A673 (cell line): ENCODE measurements around the gene PCDHAC2. TPM values are rescaled to one million over a fixed set of nuclear protein-coding genes. Genes with fewer than 3 reads are reported as not detected.
A peak's percentile ranks its signal among the peaks of the same experiment; 100 is the strongest.

Experiments
- BruUV-seq: library from RNA; stranded (reverse); fragments of 400-500 nt; replicated peaks from 2 replicates; lab custom pipeline; 2021; lab: Mats Ljungman, UMichigan
- CTCF ChIA-PET: fragments of 300-600 bp; sonication (Branson Sonifier 250); formaldehyde crosslinking; loops from one replicate; lab custom pipeline; 2022; ENCODE audit warnings: antibody characterized with exemption; lab: Charles Lee
- POLR2A ChIA-PET: fragments of 300-600 bp; sonication (Branson Sonifier 250); formaldehyde crosslinking; loops from one replicate; lab custom pipeline; 2022; ENCODE audit warnings: antibody characterized with exemption; ENCODE audit not compliant: low non-redundant PET; lab: Charles Lee
- DNase-seq: peaks from one replicate; pipeline ENCODE4 v3.0.0-alpha.2; 2015; ENCODE audit warnings: low spot score
- H3K27ac ChIP-seq: fragments of 200-600 bp; sonication (generic); 2 replicates; pipeline ENCODE4 v1.5.1; 2016; ENCODE audit warnings: mixed run types, low read depth, mild to moderate bottlenecking, mixed read lengths, antibody characterized with exemption, low read length; ENCODE audit not compliant: poor library complexity, severe bottlenecking
- H3K27me3 ChIP-seq: fragments of 200-600 bp; sonication (generic); replicated peaks from 2 replicates; pipeline ENCODE4 v1.6.1; 2017; ENCODE audit warnings: mixed run types, low read depth, mild to moderate bottlenecking, mixed read lengths, antibody characterized with exemption, low read length; ENCODE audit not compliant: insufficient read depth, poor library complexity
- H3K36me3 ChIP-seq: fragments of 200-600 bp; sonication (generic); 2 replicates; pipeline ENCODE4 v1.6.1; 2016; ENCODE audit warnings: mixed run types, mild to moderate bottlenecking, mixed read lengths, antibody characterized with exemption, low read length; ENCODE audit not compliant: insufficient read depth, poor library complexity, severe bottlenecking
- H3K4me1 ChIP-seq: fragments of 200-600 bp; sonication (generic); 2 replicates; pipeline ENCODE4 v1.6.1; 2017; ENCODE audit warnings: mixed run types, mild to moderate bottlenecking, mixed read lengths, antibody characterized with exemption, low read length; ENCODE audit not compliant: insufficient read depth, poor library complexity, severe bottlenecking
- H3K4me3 ChIP-seq: fragments of 200-600 bp; sonication (generic); 2 replicates; pipeline ENCODE4 v1.5.1; 2016; ENCODE audit warnings: low read depth, mixed run types, mild to moderate bottlenecking, mixed read lengths, low read length; ENCODE audit not compliant: poor library complexity, severe bottlenecking
- H3K9me3 ChIP-seq: fragments of 200-600 bp; sonication (generic); 2 replicates; pipeline ENCODE4 v1.6.1; 2016; ENCODE audit warnings: mixed run types, low read depth, mild to moderate bottlenecking, mixed read lengths, antibody characterized with exemption, low read length; ENCODE audit not compliant: poor library complexity, severe bottlenecking
- CTCF ChIP-seq: fragments of 300-800, 200-600 bp; sonication (generic); conservative IDR thresholded peaks from 2 replicates; pipeline ENCODE4 v1.5.1; 2017; ENCODE audit warnings: low read depth, mild to moderate bottlenecking, antibody characterized with exemption, low read length, moderate library complexity, mixed read lengths
- EZH2 ChIP-seq: fragments of 200-600 bp; sonication (generic); IDR thresholded peaks from 2 replicates; pipeline ENCODE4 v1.6.1; 2017; ENCODE audit warnings: borderline replicate concordance, low read depth, mild to moderate bottlenecking, mixed read lengths, antibody characterized with exemption, low read length; ENCODE audit not compliant: poor library complexity, severe bottlenecking
- intact Hi-C: fragments of 100-400 bp; cut with micrococcal nuclease; formaldehyde crosslinking; loops from one replicate; pipeline ENCODE4 v1.10.0; 2022; ENCODE audit not compliant: unreplicated experiment
- total RNA-seq: library from RNA; stranded (reverse); gene quantifications from 2 replicates; pipeline ENCODE4 v1.2.3, GENCODE V29; 2021

Gene PCDHAC2
- total RNA-seq, 1 experiment from 2014 or later, result 6.8 TPM

- Histone ChIP-seq H3K4me1 (peaks cover 52% of the 10 kb centered on the region), H3K27ac (peak overlapping the region; percentile 60), H3K36me3 (no peaks in the 10 kb centered on the region), H3K9me3 (no peaks in the 10 kb centered on the region), H3K4me3 (no peak overlapping the region), H3K27me3 (no peaks in the 10 kb centered on the region)
- TF ChIP-seq CTCF (no peak), EZH2 (no peak)
- intact Hi-C loops, result no loop called here
- ChIA-PET POLR2A (no interaction called here), CTCF (no interaction called here)
- no TSS peak for BruUV-seq
- peak; percentile 91 for DNase-seq
These were observed 29.8 kb downstream of the PCDHAC2 start for GRCh38 chr5:140996060-140996459.

GRCh38 chr5:140998921-140999410, 32.7 kb downstream of the PCDHAC2 start:
- no peak overlapping the region for H3K4me3 ChIP-seq
- ChIA-PET CTCF (no interaction called here), POLR2A (no interaction called here)
- H3K27me3 ChIP-seq, result no peaks in the 10 kb centered on the region
- H3K9me3 ChIP-seq, result no peaks in the 10 kb centered on the region
- peak; percentile 23 for DNase-seq
- BruUV-seq, result no TSS peak
- no peak for TF ChIP-seq CTCF
- TF ChIP-seq EZH2, result no peak
- H3K36me3 ChIP-seq, result no peaks in the 10 kb centered on the region
- peaks cover 75% of the 10 kb centered on the region for H3K4me1 ChIP-seq
- intact Hi-C loops, result no loop called here
- H3K27ac ChIP-seq, result peak overlapping the region; percentile 13

GRCh38 chr5:141001446-141001843, 35.2 kb downstream of the PCDHAC2 start:
- no peaks in the 10 kb centered on the region for H3K27me3 ChIP-seq
- peaks cover 78% of the 10 kb centered on the region for H3K4me1 ChIP-seq
- POLR2A ChIA-PET, result interaction anchor here (1.3 kb wide), 1 partner anchor 39 kb away, joined by 4 read pairs; no protein-coding TSS in a partner anchor
- H3K4me3 ChIP-seq, result peak overlapping the region; percentile 38
- peak; percentile 74 for DNase-seq
- intact Hi-C loops, result loop anchor here (5.0 kb wide), 1 partner anchor 34 kb away; the partner anchor contains the start of gene PCDHAC2
- H3K27ac ChIP-seq, result peak overlapping the region; percentile 91
- H3K36me3 ChIP-seq, result no peaks in the 10 kb centered on the region
- CTCF ChIA-PET, result interaction anchor here (0.6 kb wide), 1 partner anchor 133 kb away, joined by 3 read pairs; the partner anchor contains the start of gene PCDHA11
- H3K9me3 ChIP-seq, result no peaks in the 10 kb centered on the region
- TF ChIP-seq CTCF, result no peak
- TSS peak; percentile 86 for BruUV-seq
